ENCODE measurements around the gene ABCC1. TPM values are rescaled to one million over a fixed set of nuclear protein-coding genes. Genes with fewer than 3 reads are reported as not detected.

The ABCC1 gene
- total and polyA plus RNA-seq, 2 of the 8 experiments (the other 6 are each of a cell fraction or from before 2014, with no cell fraction given): 42.6 to 66.8 TPM

GRCh38 chr16:16124974-16125373, 175.6 kb downstream of the ABCC1 start:
- Histone ChIP-seq H3K79me1 (ENCODE audit: low read depth, low read length) (no peaks in the 10 kb centered on the region), H3K23ac (ENCODE audit: insufficient read length) (no peak overlapping the region), H3K14ac (ENCODE audit: insufficient read length) (no peak overlapping the region), H3K4me2 (ENCODE audit: insufficient read depth in 1 of 2, low read depth in 2 of 2, low read length in 2 of 2) (no peak overlapping the region), H3K56ac (replicated peaks; ENCODE audit: insufficient read length, low read depth, low read length) (no peak overlapping the region), H2BK120ac (replicated peaks; ENCODE audit: low read depth, low read length) (no peak overlapping the region), H3K4me1 (replicated peaks in 1 of 4; ENCODE audit: control insufficient read depth in 3 of 4, insufficient read depth in 4 of 4, low read length in 3 of 4) (no peaks in the 10 kb centered on the region), H3K23me2 (ENCODE audit: low read depth, low read length) (no peaks in the 10 kb centered on the region; the same call in 1 of the 2 replicates), H3K4me3 (ENCODE audit: extremely low read depth in 1 of 4, insufficient read depth in 2 of 4, low read depth in 3 of 4, low read length in 4 of 4) (no peak overlapping the region), H2BK20ac (ENCODE audit: low read length) (no peak overlapping the region), H2BK15ac (ENCODE audit: low read length) (no peak overlapping the region), H4K5ac (ENCODE audit: insufficient read length, low read depth, low read length) (no peak overlapping the region), H2AFZ (ENCODE audit: low read length) (no peak overlapping the region), H4K91ac (replicated peaks; ENCODE audit: insufficient read length, low read length) (no peak overlapping the region), H2BK12ac (ENCODE audit: low read depth, low read length) (no peak overlapping the region), H3K4ac (replicated peaks; ENCODE audit: insufficient read length, low read depth, low read length) (no peak overlapping the region), H3K9me3 (ENCODE audit: insufficient read depth in 2 of 2, low read depth in 1 of 2, low read length in 1 of 2) (peaks cover 0 to 7% of the 10 kb centered on the region in 2 experiments; a peak in 3 of 4 replicates), H3K36me3 (ENCODE audit: control insufficient read depth in 2 of 4, insufficient read depth in 4 of 4, low read length in 3 of 4) (peaks cover 7 to 50% (median 31%) of the 10 kb centered on the region in 4 experiments; a peak in 7 of 8 replicates), H3K79me2 (ENCODE audit: control insufficient read depth in 1 of 2, insufficient read depth in 2 of 2, low read length in 2 of 2) (no peaks in the 10 kb centered on the region), H3K18ac (ENCODE audit: extremely low read depth, low read length) (no peak overlapping the region), H2BK5ac (ENCODE audit: low read depth, low read length) (no peak overlapping the region), H3K27ac (ENCODE audit: low read depth, low read length) (no peak overlapping the region), H4K8ac (ENCODE audit: extremely low read depth, insufficient read depth, low read length) (no peak overlapping the region), H3K27me3 (replicated peaks in 1 of 4; ENCODE audit: control insufficient read depth in 3 of 4, extremely low read depth in 1 of 4, insufficient read depth in 3 of 4, low read length in 3 of 4) (no peaks in the 10 kb centered on the region), H2AK5ac (ENCODE audit: low read depth, low read length) (no peak overlapping the region), H4K20me1 (replicated peaks in 1 of 2; ENCODE audit: control insufficient read depth in 1 of 2, insufficient read depth in 2 of 2, low read length in 2 of 2) (peaks cover 3 to 4% of the 10 kb centered on the region in 2 experiments), H3K9ac (replicated peaks in 1 of 4; ENCODE audit: extremely low read depth in 1 of 4, low read depth in 3 of 4, low read length in 3 of 4) (no peak overlapping the region)
- ChIA-PET POLR2A (ENCODE audit: partially characterized antibody) (no interaction called here), CTCF (ENCODE audit: partially characterized antibody) (interaction anchor here (0.5 kb wide), 1 partner anchor 1173 kb away, joined by 3 read pairs; no protein-coding TSS in a partner anchor)
- FAIRE-seq: no peak
- no peak for DNase-seq (ENCODE audit: low read depth in 1 of 2, low spot score in 2 of 2)
- WGBS, 2 experiments (ENCODE audit: extremely low coverage in 1 of 2, insufficient coverage in 1 of 2, insufficient read length in 1 of 2, insufficient replicate concordance in 2 of 2, low coverage in 1 of 2, low lambda C conversion rate in 2 of 2, missing lambda C conversion rate in 1 of 2): 88% methylated on average over 3 of the region's 3 CpGs; no CpG with 5 or more reads in 1 of the 2 experiments
- no peak for TF ChIP-seq JUN (IDR thresholded peaks at IDR 0.05; ENCODE audit: low read depth, low read length)
